Epithelial cell of proximal tubule (primary cell): ENCODE results near the gene SEMA4C. TPM values are rescaled to one million over a fixed set of nuclear protein-coding genes. Genes with fewer than 3 reads are reported as not detected.

ENCODE experiments used
- DNase-seq: peaks from one replicate; pipeline ENCODE4 v3.0.0-alpha.2; 2011; ENCODE audit warnings: low read depth
- H3K4me3 ChIP-seq: 2 replicates; pipeline ENCODE4 v1.5.1; 2011; ENCODE audit warnings: low read depth, mild to moderate bottlenecking, low read length
- CTCF ChIP-seq: conservative IDR thresholded peaks from 2 replicates; pipeline ENCODE4 v1.5.1; 2012; ENCODE audit warnings: low read depth, mild to moderate bottlenecking, low read length
- total RNA-seq: library from RNA; depleted of rRNA; stranded (reverse); fragments of >200 nt; gene quantifications from 2 replicates; pipeline ENCODE4 v1.2.3, GENCODE V29; 2015

SEMA4C gene
- total RNA-seq, 1 donor from 2014 or later = 35.3 TPM

DNA sequence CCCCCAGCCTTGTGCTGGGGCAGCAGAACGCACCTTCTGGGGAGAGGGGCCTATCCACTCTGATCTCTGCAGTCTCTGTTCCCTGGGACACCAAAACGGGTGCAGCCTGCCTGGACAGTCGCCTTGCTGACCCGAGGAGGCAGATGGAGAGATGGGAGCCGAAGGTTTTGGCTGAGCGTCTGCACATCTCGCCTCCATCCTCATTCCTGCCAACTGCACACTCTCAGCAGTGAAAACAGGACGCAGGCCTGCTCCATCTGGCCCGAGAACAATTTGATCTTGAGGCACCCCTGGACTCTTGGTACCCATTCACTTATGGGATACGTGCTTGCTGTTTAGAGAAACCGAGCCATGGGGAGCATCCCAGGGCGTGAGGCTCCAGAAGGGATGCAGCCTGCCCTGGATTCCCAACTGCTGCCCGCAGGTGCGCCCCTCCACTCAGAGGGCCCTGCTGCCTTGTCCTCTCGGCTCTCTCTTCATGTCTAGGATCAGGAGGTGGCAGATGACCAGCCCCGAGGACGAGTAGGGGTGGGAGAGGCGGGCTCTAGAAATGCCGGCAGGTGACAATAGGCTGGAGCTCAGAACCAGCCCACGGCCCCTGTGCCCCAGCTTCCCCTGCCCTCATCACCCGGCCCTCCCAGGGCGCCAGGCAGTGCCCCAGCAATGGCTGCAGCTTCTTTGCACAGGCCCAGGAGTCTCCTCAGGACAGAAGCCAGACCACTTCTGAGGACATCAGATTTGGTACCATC lies 9.1 kb upstream of the SEMA4C start:
- no peak for TF ChIP-seq CTCF

GRCh38 chr2:96878171-96878570 lies 8.3 kb upstream of the SEMA4C start:
- TF ChIP-seq CTCF = no peak
- no peak for DNase-seq
- H3K4me3 ChIP-seq = no peak overlapping the region

More for the DNA sequence above, 9.1 kb upstream of the SEMA4C start:
- no peak overlapping the region for H3K4me3 ChIP-seq
- DNase-seq = no peak

- H3K4me3 ChIP-seq = no peak overlapping the region
- no peak for DNase-seq
- no peak for TF ChIP-seq CTCF
Measured at GRCh38 chr2:96877631-96878092, 7.8 kb upstream of the SEMA4C start.

- no peak overlapping the region for H3K4me3 ChIP-seq
- no peak for TF ChIP-seq CTCF
- no peak for DNase-seq
Measured at GRCh38 chr2:96877042-96877451, 7.2 kb upstream of the SEMA4C start.

DNA sequence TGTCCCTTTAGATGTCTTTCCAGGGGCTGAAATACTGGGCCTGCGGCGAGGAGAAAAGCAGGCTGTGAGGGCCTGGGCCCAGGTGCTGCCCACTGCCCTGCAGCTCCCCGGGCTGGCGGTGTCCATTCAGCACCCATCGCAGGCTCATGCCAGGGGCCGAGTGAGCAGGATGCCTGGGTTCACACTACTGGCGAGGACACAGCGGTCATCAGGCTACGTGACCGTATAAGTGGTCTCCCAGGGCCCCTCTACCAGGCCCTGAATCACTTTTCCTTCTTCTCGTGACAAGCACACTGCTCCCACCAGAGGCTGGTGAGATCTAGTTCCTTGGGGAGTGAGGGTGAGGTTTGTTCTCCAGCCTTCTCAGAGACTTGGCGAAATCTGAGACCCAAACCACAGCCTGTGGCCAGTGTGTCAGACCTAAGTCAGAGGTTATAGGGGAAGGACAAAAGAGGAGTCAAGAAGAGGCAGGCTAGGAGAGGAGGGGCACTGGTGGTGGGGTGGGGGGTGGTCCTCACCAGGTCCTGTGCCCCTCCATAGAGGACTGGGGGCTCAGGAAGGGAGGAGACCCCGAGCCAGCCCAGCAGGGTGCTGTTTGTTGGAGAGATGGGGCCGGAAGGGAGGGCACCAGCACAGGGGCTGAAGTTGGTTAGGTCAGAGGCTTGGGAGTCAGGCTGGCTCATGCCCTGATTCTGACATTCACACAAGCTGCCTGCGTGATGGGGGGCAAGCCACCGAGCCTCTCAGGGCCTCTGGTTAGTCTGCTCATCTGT lies 6.6 kb upstream of the SEMA4C start:
- H3K4me3 ChIP-seq = no peak overlapping the region
- no peak for TF ChIP-seq CTCF
- no peak for DNase-seq

DNA sequence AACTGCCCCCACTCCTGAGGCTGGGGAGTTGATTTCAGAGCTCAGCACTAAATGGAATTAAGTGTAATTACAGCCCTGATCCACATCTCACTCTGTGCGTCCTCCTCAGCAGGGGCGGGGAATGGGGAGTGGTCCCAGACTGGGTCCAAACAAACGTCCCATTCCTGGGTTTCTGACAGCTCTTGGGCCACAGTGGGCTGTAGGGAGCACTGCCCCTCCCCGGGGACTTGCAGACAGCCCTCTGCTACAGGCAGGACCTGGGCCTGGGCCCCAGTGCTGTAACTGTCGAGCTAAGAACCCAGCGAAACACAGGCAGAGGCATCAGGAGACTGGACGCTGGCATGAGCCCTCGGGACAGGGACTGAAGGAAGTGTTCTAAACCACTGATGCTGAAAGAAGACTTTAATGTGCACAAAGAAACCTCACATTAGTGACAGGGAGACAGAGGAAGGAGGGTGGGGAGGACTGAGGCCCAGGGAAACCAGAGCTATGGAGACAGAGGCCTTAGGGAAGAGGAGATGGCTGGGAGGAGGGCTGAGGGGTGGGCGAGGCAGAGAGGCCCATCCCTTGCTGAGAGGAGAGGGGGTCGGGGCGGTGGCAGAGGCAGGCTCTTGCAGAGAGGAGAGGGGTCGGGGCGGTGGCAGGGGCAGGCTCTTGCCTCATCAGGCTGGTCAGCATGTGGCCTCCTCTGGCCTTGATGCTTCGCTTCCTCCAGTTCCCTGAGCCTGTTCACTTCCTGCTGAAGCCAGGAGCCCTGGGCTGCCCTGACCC lies 5.8 kb upstream of the SEMA4C start:
- no peak for DNase-seq
- no peak overlapping the region for H3K4me3 ChIP-seq
- no peak for TF ChIP-seq CTCF
